Measurements from ENCODE around the gene KLC1. TPM values are rescaled to one million over a fixed set of nuclear protein-coding genes. Genes with fewer than 3 reads are reported as not detected.

Gene KLC1
- total and polyA plus RNA-seq, 10 of the 15 experiments (the other 5 are each of a cell fraction or from before 2014, with no cell fraction given): 5.5 to 137 (median 76.1) TPM

DNA sequence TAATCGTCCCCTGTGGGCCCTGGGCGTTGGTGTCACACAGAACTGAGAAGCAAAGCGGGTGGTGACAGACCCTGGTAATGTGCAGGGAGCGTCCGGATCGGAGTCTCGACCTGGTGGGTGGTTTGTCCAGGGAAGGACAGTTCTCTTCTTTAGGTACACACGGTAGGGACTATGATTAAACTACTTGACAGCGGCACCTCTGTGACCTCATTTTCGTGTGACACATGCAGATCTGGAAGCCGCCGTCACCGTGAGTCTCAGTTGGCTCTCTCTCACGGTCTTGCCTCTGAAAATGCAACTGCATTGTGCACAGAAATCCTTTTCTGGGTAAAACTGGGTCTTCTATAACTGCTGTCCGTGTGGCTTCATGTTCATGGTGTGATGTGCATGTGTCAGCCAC lies 54.1 kb downstream of the KLC1 start:
- no peak for ATAC-seq
- ChIA-PET POLR2A (no interaction called here), RAD21 (ENCODE audit: unreplicated experiment) (no interaction called here), SMC1A (ENCODE audit: uncharacterized antibody, unreplicated experiment) (no interaction called here), CTCF (interaction anchor here (0.9 kb wide), 1 partner anchor 8 kb away, joined by 4 read pairs; no protein-coding TSS in a partner anchor)
- Histone ChIP-seq H3K4me3 (no peak overlapping the region), H3K9ac (ENCODE audit: control insufficient read depth, insufficient read depth, low read length) (no peak overlapping the region), H2AFZ (ENCODE audit: control insufficient read depth, low read depth, low read length) (no peak overlapping the region), H3K9me3 (replicated peaks; ENCODE audit: control insufficient read depth, insufficient read depth, low read length) (no peaks in the 10 kb centered on the region), H3K79me2 (ENCODE audit: control insufficient read depth, insufficient read depth, low read length) (no peaks in the 10 kb centered on the region), H3K4me1 (ENCODE audit: control insufficient read depth, insufficient read depth, low read length) (no peaks in the 10 kb centered on the region), H4K20me1 (ENCODE audit: control insufficient read depth, insufficient read depth) (no peaks in the 10 kb centered on the region), H3K27ac (ENCODE audit: control insufficient read depth, insufficient read depth) (no peak overlapping the region), H3K4me2 (ENCODE audit: control insufficient read depth, insufficient read depth) (no peak overlapping the region), H3K36me3 (ENCODE audit: control insufficient read depth in 2 of 2, insufficient read depth in 2 of 2, low read length in 1 of 2) (peaks cover 24 to 41% of the 10 kb centered on the region in 2 experiments), H3K27me3 (replicated peaks in 1 of 2; ENCODE audit: control insufficient read depth in 2 of 2, insufficient read depth in 2 of 2, low read length in 1 of 2) (no peaks in the 10 kb centered on the region)
- in situ Hi-C loops (cut with MboI): loop anchor here (5.0 kb wide), 1 partner anchor 111 kb away; no protein-coding TSS in a partner anchor
- intact Hi-C loops (cut with micrococcal nuclease; ENCODE audit: unreplicated experiment): no loop called here
- TF ChIP-seq ZNF217 (IDR thresholded peaks at IDR 0.05) (no peak), GABPA (IDR thresholded peaks at IDR 0.05; ENCODE audit: low read depth) (no peak), BCLAF1 (IDR thresholded peaks at IDR 0.05) (no peak), NR2C2 (IDR thresholded peaks at IDR 0.05; ENCODE audit: borderline replicate concordance, control insufficient read depth, insufficient read length, low read depth) (no peak), RUNX3 (IDR thresholded peaks at IDR 0.05; ENCODE audit: low read length) (no peak), MYC (IDR thresholded peaks at IDR 0.05; ENCODE audit: insufficient read depth, insufficient read length, insufficient replicate concordance, low read length, severe bottlenecking) (no peak), NFIC (IDR thresholded peaks at IDR 0.05; ENCODE audit: low read depth, low read length) (no peak), EED (IDR thresholded peaks at IDR 0.05; ENCODE audit: low read depth) (no peak), ZBED1 (IDR thresholded peaks at IDR 0.05; ENCODE audit: borderline replicate concordance) (no peak), CEBPZ (IDR thresholded peaks at IDR 0.05; ENCODE audit: low read depth, low read length) (no peak)
- TF ChIP-seq, protein P1, sequence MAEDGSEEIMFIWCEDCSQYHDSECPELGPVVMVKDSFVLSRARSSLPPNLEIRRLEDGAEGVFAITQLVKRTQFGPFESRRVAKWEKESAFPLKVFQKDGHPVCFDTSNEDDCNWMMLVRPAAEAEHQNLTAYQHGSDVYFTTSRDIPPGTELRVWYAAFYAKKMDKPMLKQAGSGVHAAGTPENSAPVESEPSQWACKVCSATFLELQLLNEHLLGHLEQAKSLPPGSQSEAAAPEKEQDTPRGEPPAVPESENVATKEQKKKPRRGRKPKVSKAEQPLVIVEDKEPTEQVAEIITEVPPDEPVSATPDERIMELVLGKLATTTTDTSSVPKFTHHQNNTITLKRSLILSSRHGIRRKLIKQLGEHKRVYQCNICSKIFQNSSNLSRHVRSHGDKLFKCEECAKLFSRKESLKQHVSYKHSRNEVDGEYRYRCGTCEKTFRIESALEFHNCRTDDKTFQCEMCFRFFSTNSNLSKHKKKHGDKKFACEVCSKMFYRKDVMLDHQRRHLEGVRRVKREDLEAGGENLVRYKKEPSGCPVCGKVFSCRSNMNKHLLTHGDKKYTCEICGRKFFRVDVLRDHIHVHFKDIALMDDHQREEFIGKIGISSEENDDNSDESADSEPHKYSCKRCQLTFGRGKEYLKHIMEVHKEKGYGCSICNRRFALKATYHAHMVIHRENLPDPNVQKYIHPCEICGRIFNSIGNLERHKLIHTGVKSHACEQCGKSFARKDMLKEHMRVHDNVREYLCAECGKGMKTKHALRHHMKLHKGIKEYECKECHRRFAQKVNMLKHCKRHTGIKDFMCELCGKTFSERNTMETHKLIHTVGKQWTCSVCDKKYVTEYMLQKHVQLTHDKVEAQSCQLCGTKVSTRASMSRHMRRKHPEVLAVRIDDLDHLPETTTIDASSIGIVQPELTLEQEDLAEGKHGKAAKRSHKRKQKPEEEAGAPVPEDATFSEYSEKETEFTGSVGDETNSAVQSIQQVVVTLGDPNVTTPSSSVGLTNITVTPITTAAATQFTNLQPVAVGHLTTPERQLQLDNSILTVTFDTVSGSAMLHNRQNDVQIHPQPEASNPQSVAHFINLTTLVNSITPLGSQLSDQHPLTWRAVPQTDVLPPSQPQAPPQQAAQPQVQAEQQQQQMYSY (CRISPR knock-in tag; IDR thresholded peaks at IDR 0.05): no peak
- no peak for DNase-seq (ENCODE audit: low read depth, low spot score)
- no peak for FAIRE-seq
- 92% methylated on average over 15 of the region's 15 CpGs for WGBS (ENCODE audit: insufficient coverage, insufficient replicate concordance, low lambda C conversion rate, missing lambda C conversion rate)
- BruUV-seq (replicated peaks): TSS peak; percentile 4

Data from GM12878 (cell line).